HG03457 (cell line): ENCODE data around the gene RNF213.

Source experiments
- ATAC-seq: cut with Tn5 transposase; IDR thresholded peaks from one replicate; pipeline ENCODE4 v1.9.1; 2021; ENCODE audit warnings: moderate number of reproducible peaks; ENCODE audit not compliant: unreplicated experiment

RNF213 gene

DNA sequence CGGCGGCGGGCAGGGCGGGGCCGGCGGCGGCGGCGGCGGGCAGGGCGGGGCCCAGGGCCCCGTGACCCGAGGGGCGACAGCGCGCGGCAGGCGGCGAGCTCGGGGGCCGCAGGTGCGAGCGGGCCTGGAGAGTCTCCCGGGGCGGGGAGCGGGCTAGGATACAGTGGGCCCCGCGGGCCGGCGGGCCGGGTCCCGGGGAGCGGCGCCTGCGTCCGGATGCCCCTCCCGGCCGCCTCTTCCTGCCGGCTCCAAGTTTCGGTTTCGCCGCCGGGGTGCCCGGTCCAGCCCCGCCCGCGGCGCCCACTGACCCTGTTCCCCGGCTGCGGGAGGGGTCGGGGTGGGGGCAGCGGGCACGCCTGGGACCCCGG lies at the start of gene RNF213:
Gene RNF213 (plus strand): TSS at position 62 of the 368 bp plus-strand sequence. CDS start 2,830 bp downstream, outside the sequence.
- no peak for ATAC-seq

DNA sequence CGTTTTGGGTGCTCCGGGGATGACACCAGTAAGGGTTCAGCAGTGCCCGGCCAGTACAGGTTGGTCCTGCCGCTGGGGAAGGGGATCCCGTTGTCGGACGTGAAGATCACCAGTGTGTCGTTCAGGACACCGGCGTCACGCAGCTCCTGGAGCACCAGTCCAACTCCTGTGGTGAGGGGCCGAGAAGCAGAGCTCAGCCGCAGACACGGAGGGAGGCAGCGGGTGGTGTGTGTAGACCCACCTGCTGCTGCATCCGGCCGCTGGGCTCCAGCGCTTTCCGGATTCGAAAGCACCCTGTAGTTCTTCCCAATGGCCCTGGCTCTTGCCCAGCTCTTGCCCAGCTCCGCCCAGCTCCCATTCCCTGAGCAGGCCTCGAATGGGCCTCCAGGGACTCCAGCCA lies 48.5 kb upstream of the RNF213 start:
- no peak for ATAC-seq

DNA sequence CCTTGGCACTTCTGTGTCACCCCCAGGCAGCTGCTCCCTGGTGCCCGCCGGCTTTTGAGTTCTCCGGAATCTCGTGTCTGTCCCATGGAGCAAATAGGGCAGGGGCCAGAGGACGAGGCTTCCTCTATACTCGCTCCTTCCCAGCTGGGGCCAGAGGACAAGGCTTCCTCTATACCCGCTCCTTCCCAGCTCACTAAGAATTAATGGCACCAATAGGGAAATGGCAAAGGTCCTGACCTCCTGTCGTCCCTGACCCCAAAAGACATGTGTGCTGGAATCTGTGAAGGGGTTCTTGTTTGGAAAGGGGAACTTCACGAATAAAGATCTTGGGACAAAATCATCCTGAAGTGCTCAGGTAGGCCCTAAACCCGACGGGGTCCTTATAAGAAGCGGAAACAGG lies 48.1 kb upstream of the RNF213 start:
- ATAC-seq = no peak

DNA sequence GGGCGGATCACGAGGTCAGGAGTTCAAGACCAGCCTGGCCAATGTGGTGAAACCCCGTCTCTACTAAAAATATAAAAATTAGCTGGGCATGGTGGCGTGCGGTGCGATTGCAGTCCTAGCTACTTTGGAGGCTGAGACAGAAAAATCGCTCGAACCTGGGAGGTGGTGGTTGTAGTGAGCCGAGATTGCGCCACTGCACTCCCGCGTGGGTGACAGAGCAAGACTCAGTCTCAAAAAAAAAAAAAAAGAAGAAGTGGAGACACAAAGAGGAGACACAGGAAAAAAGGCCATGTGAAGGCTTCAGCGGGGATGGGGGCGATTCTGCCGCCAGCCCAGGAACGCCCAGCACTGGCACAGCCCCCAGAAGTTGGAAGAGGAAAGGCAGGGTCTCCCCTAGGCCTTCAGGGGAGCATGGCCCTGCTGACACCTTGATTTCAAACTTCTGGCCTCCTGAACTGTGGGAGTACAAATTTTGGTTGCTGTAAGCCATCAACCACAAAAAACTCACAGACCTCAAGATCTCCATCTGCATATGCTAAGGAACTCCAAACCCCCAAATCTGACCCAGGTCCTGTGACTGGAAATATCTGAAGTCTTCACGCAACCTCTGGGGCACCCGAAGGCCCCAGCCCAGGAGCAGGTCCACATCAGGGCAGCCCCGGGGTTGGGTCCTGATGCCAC lies 47.5 kb upstream of the RNF213 start:
- ATAC-seq = no peak

DNA sequence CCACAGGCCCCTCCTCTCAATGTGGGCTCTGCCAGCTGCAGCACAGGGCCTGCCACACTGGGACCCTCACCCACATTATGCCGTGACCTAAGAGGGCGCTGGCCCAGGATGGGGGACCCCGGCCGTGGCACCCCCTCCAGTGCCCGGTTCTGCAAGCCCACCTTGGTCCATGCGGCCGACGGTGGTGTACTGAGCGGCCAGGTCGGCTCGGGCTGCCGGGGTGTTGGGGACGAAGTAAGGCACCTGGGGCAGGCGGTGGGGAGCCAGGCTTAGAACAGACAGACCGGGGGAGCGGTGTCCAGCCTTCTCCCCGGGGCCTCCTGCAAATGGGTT lies 47.0 kb upstream of the RNF213 start:
- ATAC-seq = no peak

DNA sequence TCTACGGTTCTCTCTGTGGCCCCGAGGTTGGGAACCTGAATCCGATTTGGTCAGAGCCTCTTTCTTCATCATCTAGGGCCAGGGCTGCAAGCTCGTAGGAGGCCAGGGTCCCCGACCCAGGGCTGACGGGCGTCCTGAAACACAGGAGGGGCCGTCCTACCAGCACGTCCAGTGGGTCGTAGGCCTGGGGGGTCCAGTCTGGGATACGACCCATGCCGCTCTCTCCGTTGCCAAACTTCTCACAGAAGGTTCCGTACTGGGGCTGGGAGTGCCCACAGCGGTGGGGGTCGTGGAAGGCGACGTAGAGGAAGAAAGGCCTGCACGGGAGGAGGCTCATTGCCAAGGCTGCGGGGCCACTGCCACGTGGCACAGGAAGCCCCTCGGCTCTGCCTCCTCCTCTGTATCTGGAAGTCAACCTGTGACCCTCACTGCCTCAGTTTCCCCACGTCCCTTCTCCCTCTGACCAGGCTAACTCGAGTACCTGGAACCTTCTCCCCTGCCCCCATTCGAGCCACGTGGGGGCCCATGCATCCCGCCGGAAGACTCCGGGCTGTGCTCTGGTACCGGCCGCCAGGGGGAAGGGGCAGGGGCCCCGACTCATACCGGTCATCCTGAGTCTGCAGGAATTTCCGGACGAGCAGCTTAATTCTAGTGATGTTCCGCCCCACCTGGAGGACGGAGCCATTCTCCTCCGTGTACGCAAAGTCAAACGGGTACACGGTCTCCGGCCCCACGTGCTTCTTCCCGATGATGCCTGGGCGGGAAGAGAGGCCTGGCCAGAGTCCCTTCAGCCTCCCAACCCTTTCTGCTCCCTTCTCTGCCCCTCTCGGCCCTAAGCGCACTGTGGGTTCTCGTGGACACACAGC lies 46.4 kb upstream of the RNF213 start:
- no peak for ATAC-seq

DNA sequence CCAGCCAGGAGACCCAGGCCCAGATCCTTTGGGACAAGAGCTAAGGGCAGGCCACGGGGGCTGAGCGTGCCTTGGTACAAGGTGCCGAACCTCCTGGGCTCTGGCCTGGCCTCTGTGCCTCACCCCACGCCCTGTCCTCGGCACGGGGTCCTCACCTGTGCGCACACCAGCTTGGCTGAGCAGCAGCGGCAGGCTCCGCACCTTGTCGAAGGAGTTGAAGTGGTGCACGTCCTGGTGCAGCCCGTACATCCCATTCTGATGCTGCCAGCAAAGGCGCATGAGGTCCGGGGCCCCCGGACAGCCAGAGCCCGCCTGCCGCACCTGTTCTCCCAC lies 45.8 kb upstream of the RNF213 start:
- ATAC-seq = no peak

DNA sequence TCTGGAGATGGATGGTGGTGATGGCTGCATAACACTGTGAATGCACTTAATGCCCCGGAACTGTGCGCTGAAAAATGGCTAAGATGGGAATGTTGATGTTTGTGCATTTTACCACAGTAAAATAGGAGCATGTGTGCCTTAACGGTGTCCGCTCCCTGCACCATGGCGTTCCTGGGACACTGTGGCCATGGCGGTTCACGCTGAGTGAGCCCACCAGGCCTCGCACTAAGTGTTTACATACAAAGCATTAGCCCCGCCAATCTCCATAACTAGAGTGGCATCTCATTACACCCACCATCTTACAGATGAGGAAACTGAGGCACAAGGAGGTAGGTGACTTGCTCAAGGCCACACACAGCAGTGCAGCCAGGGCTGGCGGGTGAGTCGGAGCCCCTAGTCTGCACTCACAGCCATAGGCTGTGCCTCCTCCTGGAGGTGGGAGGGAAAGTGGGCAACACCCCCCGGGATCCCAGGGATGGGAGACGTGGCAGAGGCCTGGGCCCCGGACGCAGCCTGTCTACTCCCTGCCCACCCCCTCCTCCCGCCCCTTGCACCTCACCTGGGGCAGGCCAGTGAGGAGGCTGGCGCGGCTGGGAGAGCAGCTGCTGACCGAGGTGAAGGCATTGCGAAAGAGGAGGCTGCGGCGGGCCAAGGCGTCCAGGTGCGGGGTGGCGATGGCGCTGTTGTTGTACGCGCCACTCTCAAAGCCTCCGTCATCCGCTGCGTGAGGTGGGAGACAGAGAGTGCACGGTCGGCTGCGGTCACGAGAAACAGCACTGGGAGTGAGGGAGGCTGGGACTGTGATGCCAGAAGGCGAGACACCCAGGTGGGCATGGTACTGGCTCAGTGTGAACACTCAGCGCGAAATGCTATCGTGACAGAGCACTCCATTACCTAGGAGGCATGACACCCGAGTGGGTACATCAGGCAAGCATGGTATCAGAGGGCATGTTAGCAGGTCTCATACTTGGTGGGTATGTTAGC lies 43.9 kb upstream of the RNF213 start:
- ATAC-seq = no peak

DNA sequence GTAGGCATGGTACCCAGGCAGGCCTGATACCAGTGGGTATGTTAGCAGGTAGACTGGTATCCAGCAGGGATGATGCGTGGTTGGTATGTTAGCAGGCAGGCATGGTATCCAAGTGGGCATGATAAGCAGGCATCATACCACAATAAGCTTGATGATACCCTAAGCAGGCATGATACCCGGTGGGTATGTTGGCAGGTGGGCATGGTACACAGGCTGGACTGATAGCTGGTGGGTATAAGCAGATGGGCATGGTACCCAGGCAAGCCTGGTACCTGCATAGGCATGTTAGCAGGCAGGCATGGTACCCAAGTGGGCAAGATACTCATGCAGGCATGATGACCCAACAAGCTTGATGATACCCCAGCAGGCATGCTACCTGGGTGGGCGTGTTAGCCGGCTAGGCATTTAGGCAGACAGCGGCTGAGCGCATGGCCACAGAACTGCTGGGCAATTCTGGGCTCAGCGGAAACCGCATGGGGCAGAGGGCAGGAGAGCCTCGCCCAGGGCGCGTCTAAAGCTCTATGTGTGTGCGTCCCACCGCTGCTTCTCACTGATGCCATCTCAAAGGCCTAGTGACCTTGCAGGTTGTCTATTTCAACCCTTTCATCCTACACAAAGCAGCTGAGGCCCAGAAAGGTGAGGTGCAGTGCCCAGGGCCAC lies 42.8 kb upstream of the RNF213 start:
- no peak for ATAC-seq

DNA sequence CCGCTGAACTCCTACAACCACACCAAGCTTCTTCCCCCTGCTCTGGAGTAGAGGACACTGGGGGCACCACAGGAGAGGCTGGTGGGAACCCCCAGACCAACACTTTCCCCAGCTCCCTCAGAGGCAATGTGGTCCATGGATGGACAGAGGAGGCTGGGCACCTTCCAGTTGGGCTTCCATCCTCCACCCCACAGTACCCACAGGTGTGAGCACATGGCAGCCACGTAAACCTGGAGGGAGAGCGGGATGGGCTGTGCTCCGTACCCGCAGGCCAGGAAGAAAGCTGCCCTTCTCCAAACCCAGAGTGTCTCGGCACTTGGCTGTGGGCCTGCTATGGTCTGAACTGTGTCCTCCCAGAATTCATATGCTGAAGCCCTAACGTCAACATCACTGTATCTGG lies 42.3 kb upstream of the RNF213 start:
- no peak for ATAC-seq

DNA sequence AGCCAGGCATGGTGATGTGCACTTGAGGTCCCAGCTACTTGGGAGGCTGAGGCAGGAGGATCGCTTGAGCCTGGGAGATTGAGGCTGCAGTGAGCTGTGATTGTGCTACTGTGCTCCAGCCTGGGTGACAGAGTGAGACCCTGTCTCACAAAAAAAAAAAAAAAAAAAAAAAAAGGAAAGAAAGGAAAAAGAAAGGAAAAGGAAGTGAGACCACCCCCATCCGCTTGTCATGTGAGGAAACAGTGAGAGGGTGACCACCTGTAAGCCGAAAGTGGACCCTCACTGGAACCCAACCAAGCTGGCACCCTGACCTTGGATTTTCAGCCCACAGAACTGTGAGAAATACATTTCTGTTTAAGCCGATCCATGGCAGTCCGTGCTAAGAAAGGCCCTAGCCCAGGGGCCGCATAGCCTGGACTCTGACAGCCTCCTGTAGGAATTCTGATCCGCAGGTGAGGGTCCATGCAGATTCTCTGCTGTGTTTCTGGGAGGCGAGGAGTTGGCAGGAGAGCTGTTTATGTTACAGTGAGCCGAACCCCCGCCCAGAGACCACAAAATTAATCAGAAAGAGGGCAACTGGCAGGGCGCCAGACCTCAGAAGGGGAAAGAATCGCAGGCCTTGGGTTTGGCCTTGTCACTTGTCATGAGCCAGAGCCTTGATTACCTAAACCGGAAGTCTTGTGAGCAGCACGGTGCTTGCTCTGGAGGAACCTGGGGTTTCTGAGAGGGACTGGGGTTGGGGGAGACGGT lies 41.5 kb upstream of the RNF213 start:
- ATAC-seq = peak; percentile 40

DNA sequence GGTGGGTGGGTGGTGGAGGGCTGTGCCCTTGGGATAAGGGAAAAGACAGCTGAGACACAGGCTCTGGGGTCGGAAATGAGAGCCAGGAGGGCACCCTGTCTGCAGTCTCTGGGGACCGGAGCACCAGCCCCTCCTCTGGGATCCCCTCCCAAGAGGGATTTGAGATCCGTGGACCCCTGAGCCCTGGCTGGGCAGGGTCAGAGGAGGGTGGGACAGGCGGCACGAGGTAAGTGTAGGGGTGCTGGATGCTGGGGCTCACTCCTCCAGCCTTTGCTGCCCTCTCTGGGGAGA lies 40.9 kb upstream of the RNF213 start:
- ATAC-seq = peak; percentile 15

DNA sequence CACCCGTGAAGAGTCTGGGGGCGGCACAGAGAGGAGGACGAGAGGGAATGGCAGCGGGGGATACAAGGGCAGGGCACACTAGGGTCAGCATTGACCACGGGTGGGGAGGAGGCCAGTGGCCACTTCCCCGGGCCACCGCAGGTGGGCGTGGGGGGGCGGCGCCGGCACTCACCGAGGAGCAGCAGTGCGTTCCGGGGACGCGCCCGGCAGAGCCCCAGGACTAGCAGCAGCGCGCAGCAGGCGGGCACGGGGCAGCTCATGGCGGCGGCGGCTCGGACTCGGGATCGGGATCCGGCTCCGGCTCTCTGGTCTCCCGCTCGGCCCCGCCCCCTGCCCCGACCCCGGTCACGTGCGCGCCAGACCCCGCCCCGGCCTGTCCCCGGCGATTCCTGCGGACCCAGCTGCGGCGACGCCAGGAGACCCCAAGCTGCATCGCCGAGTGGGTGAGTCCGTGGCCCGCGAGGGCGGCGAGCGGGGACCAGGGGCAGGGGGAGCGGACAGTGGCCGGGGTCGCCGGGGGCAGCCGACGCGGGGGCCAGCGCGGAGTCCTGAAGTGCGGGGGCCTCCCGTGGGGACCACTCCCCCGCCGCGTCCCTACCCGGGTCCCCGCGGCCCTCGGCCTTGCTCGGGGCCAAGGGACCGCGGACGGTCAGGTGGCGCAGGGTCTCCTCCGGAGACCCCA lies 40.5 kb upstream of the RNF213 start, which contains the start of the genes SGSH and SLC26A11:
Gene SGSH (minus strand): TSS at position 280 of the 682 bp plus-strand sequence. CDS start 20 bp downstream, at position 260.
Gene SLC26A11 (plus strand): TSS at position 374 of the 682 bp plus-strand sequence. CDS start 1,134 bp downstream, outside the sequence.
- peak; percentile 20 for ATAC-seq

DNA sequence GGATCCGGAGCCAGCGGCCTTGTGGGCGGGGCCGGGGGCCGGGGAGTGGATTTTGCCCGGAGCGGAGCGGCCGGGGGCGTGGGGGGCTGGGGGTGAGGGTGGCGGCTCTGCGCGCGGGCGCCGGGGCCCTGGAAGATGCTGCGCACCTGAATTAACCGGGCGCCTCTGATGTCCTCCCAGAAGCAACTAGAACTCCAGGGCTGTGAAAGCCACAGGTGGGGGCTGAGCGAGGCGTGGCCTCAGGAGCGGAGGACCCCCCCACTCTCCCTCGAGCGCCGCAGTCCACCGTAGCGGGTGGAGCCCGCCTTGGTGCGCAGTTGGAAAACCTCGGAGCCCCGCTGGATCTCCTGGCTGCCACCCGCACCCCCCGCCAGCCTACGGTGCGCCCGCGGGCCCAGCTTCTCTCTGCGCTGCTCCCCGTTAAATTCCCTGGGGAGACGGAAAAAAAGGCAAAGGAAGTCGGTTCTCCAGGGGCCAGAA lies 39.9 kb upstream of the RNF213 start:
- no peak for ATAC-seq

DNA sequence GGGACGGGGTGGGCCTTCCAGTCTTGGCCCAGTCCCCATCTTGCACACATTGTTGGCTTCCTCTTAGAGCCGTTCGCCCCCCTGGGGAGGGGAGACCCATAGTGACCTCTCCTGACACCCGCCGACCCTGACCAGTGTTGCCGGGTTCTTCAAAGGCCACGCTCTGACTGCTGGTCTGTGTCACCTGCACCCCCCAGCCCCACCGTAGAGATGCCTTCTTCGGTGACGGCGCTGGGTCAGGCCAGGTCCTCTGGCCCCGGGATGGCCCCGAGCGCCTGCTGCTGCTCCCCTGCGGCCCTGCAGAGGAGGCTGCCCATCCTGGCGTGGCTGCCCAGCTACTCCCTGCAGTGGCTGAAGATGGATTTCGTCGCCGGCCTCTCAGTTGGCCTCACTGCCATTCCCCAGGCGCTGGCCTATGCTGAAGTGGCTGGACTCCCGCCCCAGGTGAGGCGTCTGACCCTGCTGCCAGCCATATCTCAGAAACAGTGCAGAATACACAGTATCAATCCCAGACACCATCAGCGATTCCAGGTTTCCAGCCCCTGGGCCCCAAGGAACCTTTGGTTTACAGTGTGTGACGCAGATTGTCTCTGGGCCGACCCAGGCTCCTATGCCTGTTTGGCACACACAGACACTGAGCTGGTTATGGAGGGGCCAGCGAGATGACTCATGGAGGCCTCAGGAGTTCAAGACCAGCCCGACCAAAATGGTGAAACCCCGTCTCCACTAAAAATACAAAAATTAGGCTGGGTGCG lies 39.1 kb upstream of the RNF213 start:
- ATAC-seq = no peak

DNA sequence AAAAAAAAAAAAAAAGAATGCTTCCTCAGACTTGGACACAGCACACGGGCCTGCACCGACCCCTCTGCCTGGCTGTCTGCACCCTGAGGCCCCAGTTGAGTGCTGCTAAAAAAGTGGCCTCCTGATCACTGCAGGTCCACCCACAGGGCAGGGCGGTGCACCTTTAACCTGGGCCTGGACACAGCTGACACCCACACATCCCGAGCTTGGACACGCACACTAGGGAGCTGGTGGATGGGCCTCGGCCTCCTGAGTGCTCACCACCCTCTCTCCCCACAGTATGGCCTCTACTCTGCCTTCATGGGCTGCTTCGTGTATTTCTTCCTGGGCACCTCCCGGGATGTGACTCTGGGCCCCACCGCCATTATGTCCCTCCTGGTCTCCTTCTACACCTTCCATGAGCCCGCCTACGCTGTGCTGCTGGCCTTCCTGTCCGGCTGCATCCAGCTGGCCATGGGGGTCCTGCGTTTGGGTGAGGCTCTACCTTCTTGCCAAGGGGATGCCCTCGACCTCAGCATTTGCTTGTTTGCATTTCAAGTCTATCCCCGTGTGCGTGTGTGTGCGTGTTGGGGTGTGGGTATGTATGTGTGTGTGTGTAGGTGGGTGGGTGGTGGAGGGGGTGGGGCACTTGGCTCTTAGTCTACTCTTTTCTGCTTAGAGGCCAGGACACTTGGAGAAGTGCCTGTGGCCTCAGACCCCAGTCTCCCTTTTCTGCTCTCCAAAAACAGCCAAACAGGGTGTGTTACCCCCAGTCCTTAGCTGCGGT lies 38.1 kb upstream of the RNF213 start:
- ATAC-seq = no peak

DNA sequence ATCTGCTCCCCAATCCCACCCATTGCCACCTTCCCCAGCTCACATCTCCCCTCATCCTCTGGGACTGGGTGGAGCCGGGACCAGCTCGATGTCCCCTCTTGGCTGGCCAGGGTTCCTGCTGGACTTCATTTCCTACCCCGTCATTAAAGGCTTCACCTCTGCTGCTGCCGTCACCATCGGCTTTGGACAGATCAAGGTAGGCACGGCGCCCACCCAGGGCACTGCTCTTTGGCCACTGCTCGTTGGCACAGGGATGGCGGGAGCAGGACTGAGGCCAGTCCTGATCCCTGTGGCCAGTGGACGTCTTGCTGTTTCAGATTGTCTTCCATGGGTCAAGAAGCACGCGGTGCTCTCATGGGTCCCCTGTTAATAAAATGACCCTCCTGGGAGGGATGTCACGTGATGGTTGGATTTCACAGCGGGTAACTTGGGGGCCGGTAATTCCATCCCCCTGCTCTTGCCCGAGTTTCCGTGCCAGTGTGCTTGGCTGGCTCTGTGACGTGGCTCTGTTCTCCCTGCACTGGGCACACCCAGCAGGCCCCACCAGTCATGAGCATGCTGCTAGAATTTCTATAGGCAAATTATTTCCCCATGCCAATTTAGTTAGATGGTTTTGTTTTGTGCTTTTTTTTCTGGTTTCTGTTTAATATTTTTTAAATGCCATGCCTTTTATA lies 37.4 kb upstream of the RNF213 start:
- ATAC-seq = no peak
